CD4-positive, alpha-beta T cell treated with Interleukin-6 at 100 ng/mL for 8 hours (primary cell): ENCODE measurements around the gene HLCS.
A peak's percentile ranks its signal among the peaks of the same experiment; 100 is the strongest.

ENCODE experiments used
- DNase-seq: peaks from one replicate; pipeline ENCODE4 v3.0.0-alpha.2; 2020; ENCODE audit warnings: mixed read lengths, low spot score

Gene HLCS

DNA sequence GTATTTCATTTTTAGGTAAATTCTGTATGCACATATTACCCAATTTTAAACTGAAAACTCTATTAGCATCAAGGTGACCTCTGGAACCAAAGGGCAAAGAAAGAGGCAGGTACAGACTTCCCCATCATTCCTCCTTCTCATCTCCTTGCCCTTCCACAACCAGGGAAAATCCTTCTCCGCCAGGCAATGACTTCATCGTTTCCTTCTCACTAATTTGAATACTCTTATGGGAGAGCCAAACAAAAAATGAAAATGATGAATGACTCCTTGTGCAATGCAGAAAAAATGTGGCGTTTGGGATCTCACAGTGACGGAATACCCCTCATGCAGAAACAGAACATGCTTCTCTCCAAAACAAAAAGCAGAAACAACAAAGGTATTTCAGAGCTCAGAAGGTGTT is 83.7 kb downstream of the HLCS start:
- DNase-seq = no peak

- DNase-seq = no peak
Measured at GRCh38 chr21:36881228-36881627, 85.2 kb downstream of the HLCS start.

DNA sequence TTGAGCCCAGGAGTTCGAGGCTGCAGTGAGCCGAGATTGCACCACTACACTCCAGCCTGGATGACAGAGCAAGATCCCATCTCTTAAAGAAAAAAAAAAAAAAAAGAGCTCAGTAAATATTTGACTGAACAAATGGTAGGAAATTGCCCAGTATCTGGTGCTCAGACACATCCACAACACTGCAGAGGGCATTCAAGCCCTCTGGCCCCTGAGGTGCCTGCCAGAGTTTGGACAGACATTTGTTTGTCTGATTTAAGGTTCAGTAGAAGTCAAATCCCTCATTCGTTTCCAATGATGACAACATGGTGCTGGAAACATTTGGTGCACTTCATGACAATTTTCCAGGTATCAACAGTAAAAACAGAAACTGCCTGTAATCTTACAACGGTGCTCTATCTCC is 86.6 kb downstream of the HLCS start:
- no peak for DNase-seq

DNA sequence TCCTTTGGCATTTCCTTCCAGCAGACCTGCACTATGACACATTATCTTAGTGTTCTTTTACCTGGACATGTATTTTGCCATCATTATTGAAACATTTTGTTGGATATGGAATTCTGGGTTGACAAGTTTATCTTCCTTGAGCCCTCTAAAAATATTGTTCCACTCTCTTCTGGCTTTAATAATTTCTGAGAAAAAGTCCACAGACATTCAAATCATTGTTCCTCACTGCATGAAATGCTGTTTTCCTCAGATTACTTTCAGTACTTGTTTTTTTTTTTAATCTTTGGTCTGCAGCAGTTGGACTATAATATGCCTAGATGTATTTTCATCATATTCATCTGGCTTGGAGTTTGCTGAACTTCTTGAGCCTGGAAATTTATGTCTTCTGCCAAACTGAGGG is 88.7 kb downstream of the HLCS start:
- DNase-seq = no peak

DNA sequence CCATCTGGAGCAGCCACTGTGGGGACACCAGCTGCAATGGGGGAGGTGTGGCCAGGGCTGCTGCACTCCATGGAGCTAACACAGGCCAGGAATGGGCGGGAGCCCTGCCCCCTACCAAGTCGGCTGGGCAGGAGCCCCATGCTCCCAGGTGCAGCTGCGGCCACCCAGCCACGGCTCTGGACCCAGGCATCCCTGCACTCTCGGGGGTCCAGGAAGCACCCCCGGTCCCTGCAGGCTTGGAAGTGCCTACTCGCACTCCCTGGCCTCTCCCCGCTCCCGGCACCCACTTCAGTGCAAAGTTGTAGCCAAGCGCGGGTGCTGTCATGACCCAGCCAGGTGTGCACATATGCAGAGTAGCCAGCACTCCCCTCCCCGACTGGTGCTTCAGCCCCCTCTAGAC is 91.8 kb downstream of the HLCS start:
- no peak for DNase-seq

DNA sequence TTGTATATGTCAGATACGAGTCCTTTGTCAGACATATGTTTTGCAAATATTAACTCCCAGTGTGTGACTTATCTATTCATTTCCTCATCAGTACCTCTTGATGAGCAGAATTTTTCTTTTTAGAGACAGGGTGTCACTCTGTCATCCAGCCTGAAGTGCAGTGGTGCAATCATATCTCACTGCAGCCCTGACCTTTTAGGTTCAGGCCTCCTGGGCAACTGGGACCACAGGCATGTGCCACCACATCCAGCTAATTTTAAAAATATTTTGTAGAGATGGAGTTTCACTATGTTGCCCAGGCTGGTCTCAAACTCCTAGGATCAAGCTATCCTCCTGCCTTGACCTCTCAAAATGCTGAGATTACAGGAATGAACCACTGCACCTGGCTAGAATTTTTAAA is 93.0 kb downstream of the HLCS start:
- DNase-seq = no peak

DNA sequence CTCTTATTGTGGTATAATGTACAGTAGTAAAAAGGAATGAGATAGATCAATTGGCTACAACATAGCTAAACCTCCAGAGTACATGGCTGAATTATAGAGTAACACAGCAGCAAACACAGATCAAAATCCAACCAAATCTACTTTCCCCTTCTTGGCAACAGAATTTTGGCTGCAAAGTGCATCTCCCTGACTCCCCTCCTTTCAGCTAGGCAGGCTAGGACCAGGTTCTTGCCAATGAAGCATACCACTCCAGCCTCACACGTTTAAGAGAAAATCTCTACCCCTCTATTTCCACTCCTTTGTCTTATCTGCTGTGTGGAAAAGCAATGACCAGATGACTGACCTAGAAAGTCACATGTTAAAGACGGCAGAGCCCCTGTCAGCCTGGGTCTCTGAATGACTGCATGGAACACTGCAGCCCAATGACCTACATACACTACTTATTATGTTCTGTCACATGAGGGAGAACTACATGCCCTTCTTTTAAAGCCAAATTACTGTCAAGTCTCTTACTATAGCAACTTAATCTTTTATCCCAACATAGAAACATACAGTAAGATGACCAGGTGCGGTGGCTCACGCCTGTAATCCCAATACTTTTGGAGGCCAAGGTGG is 99.1 kb downstream of the HLCS start:
- no peak for DNase-seq

DNA sequence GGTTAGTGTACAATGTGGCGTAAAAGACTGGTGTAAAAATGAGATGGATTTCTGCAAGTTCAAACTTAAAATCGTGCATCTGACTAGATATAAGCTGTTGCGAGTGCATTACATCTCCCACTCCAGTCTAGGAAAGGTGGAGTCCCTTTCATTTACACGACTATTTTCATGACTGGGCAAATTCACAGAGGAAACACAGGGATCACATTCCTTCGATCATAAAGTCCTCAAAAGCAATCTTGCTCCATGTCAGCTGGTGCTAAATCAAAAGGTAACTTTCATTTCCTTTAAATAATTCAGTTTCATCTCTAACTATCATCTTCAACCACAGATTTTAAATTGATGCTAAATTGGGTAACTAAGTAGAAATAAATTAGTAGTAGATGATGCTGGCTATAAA is 100.0 kb downstream of the HLCS start:
- no peak for DNase-seq

DNA sequence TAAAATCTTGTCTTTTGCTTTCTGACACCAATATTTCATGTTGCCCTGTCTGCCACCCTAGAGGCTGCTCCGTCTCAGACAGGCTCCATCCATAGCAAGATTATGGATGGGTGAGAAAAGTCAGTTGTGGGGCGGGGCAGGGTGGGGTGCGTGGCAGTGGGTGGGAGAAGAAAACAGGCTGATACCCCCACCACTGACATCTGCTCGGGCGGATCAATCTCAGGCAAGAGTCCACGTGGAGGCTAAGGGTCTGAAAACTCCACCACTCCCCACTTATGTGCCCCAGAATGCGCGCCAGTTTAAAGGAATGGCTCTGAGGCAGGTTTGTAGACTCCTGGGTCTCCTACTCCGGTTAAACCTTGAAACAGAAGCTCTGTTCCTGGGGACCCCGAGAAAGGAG is 101.5 kb downstream of the HLCS start:
- no peak for DNase-seq

DNA sequence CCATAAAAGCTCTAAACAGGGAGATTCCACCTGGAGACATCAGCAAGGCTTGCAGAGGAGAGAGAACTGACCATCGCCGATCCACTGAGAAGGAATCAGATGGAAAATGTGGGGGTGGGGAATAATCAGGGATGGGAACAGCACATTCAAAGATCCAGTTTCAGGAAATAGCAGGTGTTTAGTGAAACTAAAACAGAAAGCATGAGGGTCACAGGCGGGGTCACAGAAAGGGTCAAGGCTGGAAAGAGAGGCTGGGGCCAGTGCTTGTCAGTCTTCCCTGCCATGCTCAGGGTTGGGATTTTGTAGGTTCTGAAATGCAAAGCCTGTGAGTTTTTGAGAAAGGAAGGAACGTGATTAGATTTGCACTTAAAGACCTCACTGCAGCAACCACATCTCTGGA is 103.2 kb downstream of the HLCS start:
- DNase-seq = no peak

DNA sequence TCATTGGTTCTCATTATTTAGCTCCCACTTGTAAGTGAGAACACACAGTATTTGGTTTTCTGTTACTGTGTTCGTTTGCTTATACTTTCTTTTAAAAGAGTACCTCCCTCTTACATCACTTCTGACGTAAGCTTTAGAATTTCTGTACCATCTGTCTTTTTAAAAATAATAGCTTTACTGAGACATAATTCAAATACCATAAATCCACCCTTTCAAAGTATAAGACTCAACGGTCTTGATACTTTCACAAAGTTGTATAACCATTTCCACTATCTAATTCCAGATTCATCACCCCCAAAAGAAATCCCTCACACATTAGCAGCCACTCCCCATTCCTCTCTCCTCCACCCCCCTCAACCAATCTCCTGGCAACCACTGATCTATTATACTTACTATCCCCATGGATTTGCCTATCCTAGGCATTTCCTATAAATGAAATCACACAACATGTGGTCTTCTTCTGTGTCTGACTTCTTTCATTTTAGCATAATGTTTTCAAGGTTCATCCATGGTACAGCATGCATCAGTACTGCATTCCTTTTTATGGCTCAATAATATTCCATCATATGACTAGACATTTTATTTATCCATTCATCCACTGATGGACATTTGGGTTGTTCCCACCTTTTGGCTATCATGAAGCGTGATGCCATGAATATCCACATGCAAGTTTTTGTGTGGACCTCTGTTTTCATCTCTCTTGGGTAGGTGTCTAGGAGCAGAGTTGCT is 104.7 kb downstream of the HLCS start:
- no peak for DNase-seq

DNA sequence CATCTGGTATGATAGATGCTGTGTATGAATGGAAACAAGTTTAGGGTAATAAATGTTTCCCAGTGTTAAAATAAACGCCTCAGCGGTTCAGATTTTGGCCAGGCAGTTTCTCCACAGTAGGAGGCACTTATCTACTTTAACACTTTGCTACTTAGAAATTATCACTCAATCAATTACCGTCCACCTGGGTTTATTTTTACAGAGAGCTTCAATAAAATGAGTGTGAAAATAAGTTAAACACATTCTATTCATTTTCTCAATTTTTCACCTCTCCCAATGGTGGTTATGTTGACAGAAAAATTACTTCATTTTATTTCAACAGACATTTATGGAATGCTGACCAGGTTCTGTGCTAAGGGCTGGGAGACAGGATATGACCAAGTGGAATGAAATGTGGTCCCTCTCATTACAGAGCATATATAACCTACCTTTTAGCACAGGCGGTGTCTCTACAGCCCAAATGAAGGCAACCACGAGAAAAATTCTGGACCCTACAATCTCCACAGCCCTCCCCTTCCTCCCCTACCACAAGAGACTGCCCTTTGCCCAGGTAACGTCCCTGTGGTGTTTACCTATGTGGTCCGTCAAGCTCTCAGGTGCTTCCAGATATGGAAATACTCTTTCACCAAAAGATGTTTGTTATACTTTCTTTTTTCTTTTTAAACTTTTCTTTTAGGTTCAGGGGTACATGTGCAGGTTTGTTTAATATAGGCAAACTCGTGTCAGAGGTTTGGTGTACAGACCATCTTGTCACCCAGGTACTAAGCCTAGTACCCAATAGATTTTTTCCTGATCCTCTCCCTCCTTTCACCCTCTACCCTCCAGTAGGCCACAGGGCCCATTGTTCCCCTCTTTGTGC is 105.5 kb downstream of the HLCS start:
- DNase-seq = no peak

- peak; percentile 22 for DNase-seq
Measured at GRCh38 chr21:36859744-36860501, 106.5 kb downstream of the HLCS start.

- no peak for DNase-seq
Measured at GRCh38 chr21:36858320-36858957, 108.0 kb downstream of the HLCS start.

GRCh38 chr21:36856643-36857042 is 109.8 kb downstream of the HLCS start:
- DNase-seq = no peak

DNA sequence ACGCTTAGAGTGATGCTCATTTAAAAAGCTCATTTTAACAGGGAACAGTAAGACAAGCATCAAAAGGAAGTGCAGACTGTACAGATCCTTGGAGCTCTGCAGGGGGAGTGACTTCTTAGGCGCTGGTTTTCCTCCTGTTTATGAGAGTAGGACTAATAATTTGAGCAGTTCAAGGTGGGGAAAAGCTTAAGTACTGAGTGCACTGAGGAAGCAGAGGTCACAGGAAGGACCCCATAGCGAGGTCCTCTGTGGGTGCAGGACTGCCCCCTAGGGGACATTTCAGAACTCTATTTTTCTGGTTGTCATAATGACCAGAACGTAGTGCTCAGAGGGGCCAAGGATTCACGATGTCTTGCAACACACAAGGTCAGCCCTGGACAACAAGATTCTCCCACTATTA is 112.1 kb downstream of the HLCS start:
- no peak for DNase-seq

DNA sequence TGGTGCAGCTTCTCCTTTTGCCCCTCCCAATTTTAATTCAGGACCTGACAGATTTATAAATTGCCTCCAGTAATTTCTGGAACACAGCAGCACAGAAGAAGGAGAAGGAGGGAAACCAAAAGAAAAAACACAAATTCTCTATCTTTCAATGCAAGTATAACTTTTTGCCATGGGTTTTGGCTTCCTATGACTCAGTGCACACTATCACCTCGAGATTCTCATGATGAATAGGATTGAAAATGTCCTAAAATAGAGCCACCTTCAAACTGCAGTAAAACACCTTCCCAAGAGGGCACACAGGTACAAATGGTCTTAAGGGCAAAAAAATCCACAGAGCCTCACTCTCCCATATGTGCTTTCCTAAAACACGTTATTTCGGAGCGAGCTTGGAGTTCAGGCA is 113.6 kb downstream of the HLCS start:
- DNase-seq = no peak

DNA sequence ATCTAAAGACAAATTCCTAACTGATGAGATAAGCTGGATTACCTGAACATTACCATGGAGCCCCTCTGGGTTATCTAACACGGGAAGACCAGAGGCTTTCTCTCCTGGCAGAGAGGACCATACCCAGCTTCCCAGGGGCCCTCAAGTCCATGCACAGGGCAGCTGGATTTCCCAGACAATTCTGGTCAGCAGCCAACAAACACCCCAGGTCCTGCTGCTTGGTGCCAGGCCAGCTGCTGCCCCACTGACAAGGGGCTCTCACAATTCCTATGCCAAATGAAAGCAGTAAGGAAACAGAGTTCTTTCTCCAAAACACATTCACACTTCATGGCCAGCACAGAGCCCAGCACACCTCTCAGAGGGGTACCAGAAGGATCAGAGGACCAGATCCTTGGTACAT is 114.2 kb downstream of the HLCS start:
- DNase-seq = no peak

DNA sequence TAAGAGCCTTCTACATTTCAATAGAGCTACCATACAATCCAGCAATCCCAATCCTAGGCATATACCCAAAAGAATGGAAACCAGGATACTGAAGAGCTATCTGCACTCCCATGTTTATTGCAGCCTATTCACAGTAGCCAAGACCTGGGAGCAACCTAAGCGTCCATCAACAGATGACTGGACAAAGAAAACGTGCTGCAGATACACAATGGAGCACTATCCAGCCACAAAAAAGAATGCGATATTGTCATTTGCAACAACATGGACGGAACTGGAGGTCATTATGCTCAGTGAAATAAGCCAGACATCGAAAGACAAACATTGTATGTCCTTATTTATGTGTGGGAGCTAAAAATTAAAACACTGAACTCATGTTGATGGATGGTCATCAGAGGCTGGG is 115.3 kb downstream of the HLCS start:
- no peak for DNase-seq

DNA sequence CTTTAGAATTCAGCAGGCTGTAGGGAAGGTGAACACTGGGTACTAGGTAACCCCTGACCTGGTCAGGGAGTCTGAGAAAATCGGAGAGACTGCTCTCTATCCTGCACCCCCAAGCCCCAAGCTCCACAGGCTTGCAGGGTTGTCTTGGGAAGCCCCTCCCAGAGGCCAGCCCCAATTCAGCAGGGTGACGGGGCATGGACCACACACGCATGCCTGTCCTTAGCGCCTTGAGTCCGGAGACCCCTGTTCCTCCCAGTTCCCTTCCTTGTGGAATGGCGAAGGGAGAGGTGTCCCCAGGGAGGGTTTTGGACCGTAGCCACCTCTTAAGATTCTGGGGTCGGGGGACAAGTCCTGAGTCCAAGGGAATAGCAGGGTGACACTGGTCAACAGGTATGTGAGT is 116.1 kb downstream of the HLCS start:
- no peak for DNase-seq

- no peak for DNase-seq
Measured at GRCh38 chr21:36849461-36850105, 116.9 kb downstream of the HLCS start.
